Prostate gland (tissue), 2 donors: ENCODE results near the gene ANP32B.

Experiments used
- CTCF ChIP-seq, 4 experiments: fragments of 200-600 bp in 2 of 4; fragments of 450-650 bp in 2 of 4; sonication (generic) in 2 of 4; IDR thresholded peaks; 1 replicate in 3 of 4; 2 replicates in 1 of 4; pipeline ENCODE4 v1.5.1; 2016 to 2019; ENCODE audit warnings: antibody characterized with exemption in 4 of 4, mild to moderate bottlenecking in 2 of 4, moderate library complexity in 2 of 4
- POLR2A ChIP-seq: fragments of 450-650 bp; IDR thresholded peaks from one replicate; pipeline ENCODE4 v1.6.1; 2016; ENCODE audit warnings: antibody characterized with exemption, mild to moderate bottlenecking

GRCh38 chr9:98019098-98019497 is 36.0 kb downstream of the ANP32B start:
- no peak for TF ChIP-seq CTCF (IDR thresholded peaks at IDR 0.05)
- TF ChIP-seq POLR2A: no peak
